Suprapubic skin (tissue), 3 donors: ENCODE data around the gene MARCHF4.

Experiments used
- POLR2AphosphoS5 ChIP-seq, 3 donors: sonication (generic); formaldehyde crosslinking; IDR thresholded peaks; one replicate each; pipeline ENCODE4 v1.6.1; 2017; ENCODE audit warnings: antibody characterized with exemption in 3 of 3
- TF ChIP-seq, protein P1 (sequence below), 2 donors: fragments of 200-600 bp in 1 of 2; fragments of 450-650 bp in 1 of 2; sonication (generic) in 1 of 2; IDR thresholded peaks; one replicate each; pipeline ENCODE4 v1.5.1; 2016 to 2019; ENCODE audit warnings: antibody characterized with exemption in 2 of 2, mild to moderate bottlenecking in 1 of 2, moderate library complexity in 1 of 2

- TF ChIP-seq, protein P1, sequence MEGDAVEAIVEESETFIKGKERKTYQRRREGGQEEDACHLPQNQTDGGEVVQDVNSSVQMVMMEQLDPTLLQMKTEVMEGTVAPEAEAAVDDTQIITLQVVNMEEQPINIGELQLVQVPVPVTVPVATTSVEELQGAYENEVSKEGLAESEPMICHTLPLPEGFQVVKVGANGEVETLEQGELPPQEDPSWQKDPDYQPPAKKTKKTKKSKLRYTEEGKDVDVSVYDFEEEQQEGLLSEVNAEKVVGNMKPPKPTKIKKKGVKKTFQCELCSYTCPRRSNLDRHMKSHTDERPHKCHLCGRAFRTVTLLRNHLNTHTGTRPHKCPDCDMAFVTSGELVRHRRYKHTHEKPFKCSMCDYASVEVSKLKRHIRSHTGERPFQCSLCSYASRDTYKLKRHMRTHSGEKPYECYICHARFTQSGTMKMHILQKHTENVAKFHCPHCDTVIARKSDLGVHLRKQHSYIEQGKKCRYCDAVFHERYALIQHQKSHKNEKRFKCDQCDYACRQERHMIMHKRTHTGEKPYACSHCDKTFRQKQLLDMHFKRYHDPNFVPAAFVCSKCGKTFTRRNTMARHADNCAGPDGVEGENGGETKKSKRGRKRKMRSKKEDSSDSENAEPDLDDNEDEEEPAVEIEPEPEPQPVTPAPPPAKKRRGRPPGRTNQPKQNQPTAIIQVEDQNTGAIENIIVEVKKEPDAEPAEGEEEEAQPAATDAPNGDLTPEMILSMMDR (IDR thresholded peaks at IDR 0.05), result no peak
- TF ChIP-seq POLR2AphosphoS5 (IDR thresholded peaks at IDR 0.05), result no peak
Measured at GRCh38 chr2:216388046-216388884, 16.0 kb upstream of the MARCHF4 start.
